OCI-LY1 (cell line): ENCODE measurements around the gene PTX4.
"Not testable (repeated sequence)": the region's sequence is repeated elsewhere in the genome, so short reads cannot be mapped to it uniquely, and the experiment has no call there.

Experiments used
- H2AFZ ChIP-seq: fragments of 200-600 bp; sonication (generic), shearing (Covaris generic); 2 replicates; pipeline ENCODE4 v1.6.0; 2014; ENCODE audit warnings: antibody characterized with exemption, mild to moderate bottlenecking, low read length
- H3F3A ChIP-seq: fragments of 200-600 bp; sonication (generic), shearing (Covaris generic); 2 replicates; pipeline ENCODE4 v1.6.0; 2014; ENCODE audit warnings: mild to moderate bottlenecking, antibody characterized with exemption, low read length, moderate library complexity; ENCODE audit not compliant: insufficient read depth
- H3K27ac ChIP-seq: fragments of 200-600 bp; sonication (generic); 2 replicates; pipeline ENCODE4 v1.5.1; 2014; ENCODE audit warnings: low read length, mixed run types, mild to moderate bottlenecking, low read depth; ENCODE audit not compliant: poor library complexity, severe bottlenecking
- H3K27me3 ChIP-seq: fragments of 200-600 bp; sonication (generic); 2 replicates; pipeline ENCODE4 v1.6.0; 2014; ENCODE audit warnings: antibody characterized with exemption, mild to moderate bottlenecking, low read length, moderate library complexity; ENCODE audit not compliant: insufficient read depth
- H3K36me3 ChIP-seq: fragments of 200-600 bp; sonication (generic); 2 replicates; pipeline ENCODE4 v1.6.1; 2014; ENCODE audit warnings: mild to moderate bottlenecking, antibody characterized with exemption, low read length, moderate library complexity, mixed read lengths; ENCODE audit not compliant: insufficient read depth
- H3K4me1 ChIP-seq: fragments of 200-600 bp; sonication (generic); 2 replicates; pipeline ENCODE4 v1.5.1; 2014; ENCODE audit warnings: mild to moderate bottlenecking, low read length, moderate library complexity; ENCODE audit not compliant: insufficient read depth, severe bottlenecking
- H3K4me2 ChIP-seq: fragments of 200-600 bp; sonication (generic), shearing (Covaris generic); 2 replicates; pipeline ENCODE4 v1.6.1; 2014; ENCODE audit warnings: low read length
- H3K4me3 ChIP-seq: fragments of 200-600 bp; sonication (generic); 2 replicates; pipeline ENCODE4 v1.5.1; 2014; ENCODE audit warnings: low read length, low read depth, mild to moderate bottlenecking, mixed read lengths; ENCODE audit not compliant: poor library complexity, severe bottlenecking
- H3K79me2 ChIP-seq: fragments of 200-600 bp; shearing (Covaris generic); 2 replicates; pipeline ENCODE4 v1.6.1; 2016; ENCODE audit warnings: mixed run types, low read length, mixed read lengths; ENCODE audit not compliant: insufficient read depth
- H3K9ac ChIP-seq: fragments of 200-600 bp; sonication (generic), shearing (Covaris generic); 2 replicates; pipeline ENCODE4 v1.6.1; 2014; ENCODE audit warnings: mild to moderate bottlenecking, low read length, mixed read lengths
- H3K9me2 ChIP-seq: fragments of 200-600 bp; sonication (generic), shearing (Covaris generic); 2 replicates; pipeline ENCODE4 v1.6.1; 2014; ENCODE audit warnings: low read depth, mild to moderate bottlenecking, low read length, mixed read lengths
- H3K9me3 ChIP-seq: fragments of 200-600 bp; shearing (Covaris generic); 2 replicates; pipeline ENCODE4 v1.6.1; 2014; ENCODE audit warnings: low read length, mixed read lengths
- H4K20me1 ChIP-seq: fragments of 200-600 bp; sonication (generic), shearing (Covaris generic); 2 replicates; pipeline ENCODE4 v1.6.0; 2016; ENCODE audit warnings: mild to moderate bottlenecking, low read length; ENCODE audit not compliant: insufficient read depth
- CTCF ChIP-seq: fragments of 200-600 bp; sonication (generic), shearing (Covaris generic); IDR thresholded peaks from 2 replicates; pipeline ENCODE4 v1.5.1; 2017; ENCODE audit warnings: mild to moderate bottlenecking, antibody characterized with exemption, low read length, moderate library complexity, mixed read lengths
- EZH2 ChIP-seq: fragments of 200-600 bp; sonication (generic), shearing (Covaris generic); IDR thresholded peaks from 2 replicates; pipeline ENCODE4 v1.8.0; 2017; ENCODE audit warnings: borderline replicate concordance, mixed run types, mild to moderate bottlenecking, antibody characterized with exemption, low read length, moderate library complexity, mixed read lengths

PTX4 gene

GRCh38 chr16:1481906-1482835 lies 6.6 kb downstream of the PTX4 start:
- Histone ChIP-seq H3K4me2 (no peak overlapping the region), H3K4me1 (no peaks in the 10 kb centered on the region), H3F3A (no peaks in the 10 kb centered on the region), H3K27me3 (peaks cover 15% of the 10 kb centered on the region; the same call in 1 of the 2 replicates), H2AFZ (no peak overlapping the region), H3K9me2 (no peaks in the 10 kb centered on the region), H3K9me3 (no peaks in the 10 kb centered on the region), H3K27ac (no peak overlapping the region), H3K36me3 (no peaks in the 10 kb centered on the region), H3K4me3 (no peak overlapping the region), H4K20me1 (no peaks in the 10 kb centered on the region), H3K9ac (no peak overlapping the region), H3K79me2 (no peaks in the 10 kb centered on the region)
- TF ChIP-seq EZH2 (no peak), CTCF (no peak)

GRCh38 chr16:1478937-1479336 lies 9.8 kb downstream of the PTX4 start:
- H4K20me1 ChIP-seq, H3F3A ChIP-seq, H3K79me2 ChIP-seq, H2AFZ ChIP-seq, H3K27ac ChIP-seq, H3K9me3 ChIP-seq, H3K9ac ChIP-seq, H3K4me2 ChIP-seq, H3K27me3 ChIP-seq, H3K36me3 ChIP-seq, H3K9me2 ChIP-seq, H3K4me3 ChIP-seq: not testable (repeated sequence)
- H3K4me1 ChIP-seq = peaks cover 14% of the 10 kb centered on the region

GRCh38 chr16:1477033-1477432 lies 11.7 kb downstream of the PTX4 start:
- Histone ChIP-seq H3K27me3 (peaks cover 4% of the 10 kb centered on the region; the same call in 1 of the 2 replicates), H3K4me1 (peaks cover 27% of the 10 kb centered on the region), H3K9me3 (no peaks in the 10 kb centered on the region), H3K36me3 (no peaks in the 10 kb centered on the region; the same call in 1 of the 2 replicates), H4K20me1 (no peaks in the 10 kb centered on the region), H3K4me3 (no peak overlapping the region), H3K9me2 (no peaks in the 10 kb centered on the region), H3K79me2 (0 out of 2 replicates have a peak, but pooled peaks cover 5% of the 10 kb centered on the region), H2AFZ (no peak overlapping the region), H3K27ac (no peak overlapping the region), H3K9ac (no peak overlapping the region), H3F3A (no peaks in the 10 kb centered on the region), H3K4me2 (no peak overlapping the region)
- TF ChIP-seq EZH2 = no peak
- TF ChIP-seq CTCF = no peak
